ENCODE measurements around the gene UQCR10.

UQCR10 gene

GRCh38 chr22:29765905-29766631, 1.1 kb upstream of the UQCR10 start:
- no peak for DNase-seq

GRCh38 chr22:29766632-29767170, 468 bp upstream of the UQCR10 start, which contains the start of gene ZMAT5:
ZMAT5 (minus strand) TSS chr22:29767007; CDS start chr22:29748544, 18,463 bp downstream.
- peak; percentile 97 for DNase-seq

DNA sequence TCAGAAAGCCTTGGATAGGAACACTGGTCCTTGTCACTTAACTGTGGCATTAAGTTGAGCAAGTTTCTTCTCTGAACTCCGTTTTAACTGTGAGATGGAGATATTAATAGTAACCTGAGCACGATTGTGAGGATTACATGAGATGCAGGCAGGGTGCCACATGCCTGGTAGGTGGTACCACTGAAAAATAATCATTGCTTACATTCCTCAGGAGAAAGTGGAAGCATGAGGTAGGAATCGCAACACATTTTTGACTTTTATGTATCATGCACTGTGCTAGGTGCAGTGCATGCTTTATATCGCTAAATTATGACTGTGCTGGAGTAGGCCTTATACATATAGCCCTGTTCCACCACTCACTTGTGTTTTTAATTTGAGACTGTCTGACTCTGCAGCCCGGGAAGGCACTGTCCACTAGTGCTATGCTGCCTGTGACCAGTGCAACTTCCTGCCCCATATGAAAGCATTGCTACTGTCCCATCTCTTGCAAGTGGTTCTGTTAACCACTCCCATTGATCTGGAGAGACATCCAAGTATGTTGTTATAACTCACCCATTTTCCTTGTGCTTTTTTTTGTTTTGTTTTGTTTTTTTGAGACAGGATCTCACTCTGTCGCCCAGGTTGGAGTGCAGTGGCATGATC, 1.0 kb downstream of the UQCR10 start:
- DNase-seq = no peak

- DNase-seq = no peak
Observed at GRCh38 chr22:29769723-29770321, 2.7 kb downstream of the UQCR10 start.

DNA sequence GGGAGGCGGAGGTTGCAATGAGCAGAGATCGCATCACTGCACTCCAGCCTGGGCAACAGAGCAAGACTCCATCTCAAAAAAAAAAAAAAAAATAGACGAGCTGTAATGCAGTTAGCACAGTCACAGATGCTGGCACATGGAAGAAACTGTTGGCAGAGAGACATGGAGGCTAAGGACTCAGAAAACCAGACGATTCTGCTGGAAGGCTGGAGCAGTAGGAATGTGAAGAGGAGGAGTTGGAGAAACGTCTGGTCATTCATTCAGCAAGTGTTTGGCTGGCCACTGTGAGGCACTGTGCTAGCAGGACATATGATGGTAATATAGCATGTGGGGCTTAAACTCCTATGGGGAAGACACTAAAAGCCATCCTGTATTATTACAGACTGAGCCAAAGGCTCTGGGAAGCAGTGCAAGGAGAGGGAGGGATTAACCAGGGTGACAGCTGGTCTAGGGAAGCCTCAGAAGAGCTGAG, 5.0 kb downstream of the UQCR10 start:
- DNase-seq = no peak

DNA sequence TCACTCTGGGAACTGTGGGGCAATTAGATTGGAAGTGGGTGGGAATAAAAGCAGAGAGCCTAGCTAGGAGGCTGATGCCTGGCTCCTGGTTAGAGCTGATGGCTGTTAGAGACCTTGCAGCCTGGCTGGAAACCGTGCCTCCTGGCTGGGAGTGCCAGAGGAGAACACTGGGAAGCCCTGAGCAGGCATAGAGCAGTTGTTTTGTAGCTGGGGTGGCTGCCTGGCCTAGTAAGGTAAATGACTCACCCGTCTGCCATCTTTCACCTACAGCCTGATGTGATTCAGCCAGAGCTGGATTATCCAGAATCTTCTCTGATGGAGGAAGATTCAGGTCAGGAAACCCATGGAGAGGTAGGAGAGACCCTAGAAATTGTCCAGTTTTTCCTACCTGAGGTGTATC, 6.1 kb downstream of the UQCR10 start:
- no peak for DNase-seq

DNA sequence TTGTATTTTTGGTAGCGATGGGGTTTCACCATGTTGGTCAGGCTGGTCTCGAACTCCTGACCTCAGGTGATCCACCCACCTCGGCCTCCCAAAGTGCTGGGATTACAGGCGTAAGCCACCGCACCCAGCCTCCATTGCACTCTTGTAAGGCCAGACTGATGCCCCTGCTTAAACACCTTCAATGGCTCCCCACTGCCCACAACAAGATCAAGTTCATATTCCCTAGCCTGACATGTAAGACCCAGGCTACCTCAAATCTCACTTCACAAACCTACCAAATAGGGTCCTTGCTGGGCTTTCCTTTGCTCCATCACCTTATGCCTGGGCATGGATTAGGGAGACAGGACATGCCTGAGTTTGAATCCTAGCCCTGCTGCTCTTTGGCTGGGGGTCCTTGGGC, 13.1 kb downstream of the UQCR10 start:
- DNase-seq = no peak

- DNase-seq = no peak
Observed at GRCh38 chr22:29780748-29781676, 13.8 kb downstream of the UQCR10 start.

DNA sequence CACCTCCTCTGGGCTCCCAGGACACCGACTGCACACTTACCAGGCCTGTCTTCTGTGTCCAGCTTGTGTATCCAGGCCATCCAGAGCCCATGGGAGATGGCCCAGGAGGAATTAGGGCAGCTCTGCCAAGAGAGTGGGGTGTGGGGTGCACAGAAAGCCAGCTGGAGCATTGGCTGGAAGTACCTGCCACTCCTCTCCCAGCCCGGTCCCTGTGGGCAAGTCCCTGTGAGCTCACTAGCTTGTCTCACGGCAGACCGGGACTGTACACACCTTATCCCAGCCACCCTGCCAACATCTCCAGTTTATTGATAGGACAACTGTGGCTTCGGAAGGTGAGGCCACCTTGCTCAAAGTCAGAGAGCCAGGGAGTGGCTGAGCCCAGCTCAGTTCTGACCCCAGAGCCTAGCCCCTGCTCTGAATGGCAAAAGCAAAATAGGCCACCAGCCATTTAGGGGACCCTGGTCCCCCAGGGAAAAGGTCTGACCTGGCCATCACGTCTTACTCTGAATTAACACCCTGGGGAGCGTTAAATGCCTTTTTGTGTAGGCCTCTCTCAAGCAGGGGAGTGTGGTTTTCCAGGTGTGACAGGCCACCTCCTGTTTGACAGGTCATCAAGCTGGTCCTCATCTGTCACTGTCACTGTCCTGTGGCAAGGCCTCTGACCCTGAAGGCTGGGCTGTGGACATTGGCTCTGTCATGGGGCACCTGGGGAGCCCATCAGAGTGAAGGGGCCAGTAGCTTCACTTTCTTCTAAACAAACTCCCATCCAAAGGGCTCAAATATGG, 15.1 kb downstream of the UQCR10 start:
- DNase-seq = no peak

DNA sequence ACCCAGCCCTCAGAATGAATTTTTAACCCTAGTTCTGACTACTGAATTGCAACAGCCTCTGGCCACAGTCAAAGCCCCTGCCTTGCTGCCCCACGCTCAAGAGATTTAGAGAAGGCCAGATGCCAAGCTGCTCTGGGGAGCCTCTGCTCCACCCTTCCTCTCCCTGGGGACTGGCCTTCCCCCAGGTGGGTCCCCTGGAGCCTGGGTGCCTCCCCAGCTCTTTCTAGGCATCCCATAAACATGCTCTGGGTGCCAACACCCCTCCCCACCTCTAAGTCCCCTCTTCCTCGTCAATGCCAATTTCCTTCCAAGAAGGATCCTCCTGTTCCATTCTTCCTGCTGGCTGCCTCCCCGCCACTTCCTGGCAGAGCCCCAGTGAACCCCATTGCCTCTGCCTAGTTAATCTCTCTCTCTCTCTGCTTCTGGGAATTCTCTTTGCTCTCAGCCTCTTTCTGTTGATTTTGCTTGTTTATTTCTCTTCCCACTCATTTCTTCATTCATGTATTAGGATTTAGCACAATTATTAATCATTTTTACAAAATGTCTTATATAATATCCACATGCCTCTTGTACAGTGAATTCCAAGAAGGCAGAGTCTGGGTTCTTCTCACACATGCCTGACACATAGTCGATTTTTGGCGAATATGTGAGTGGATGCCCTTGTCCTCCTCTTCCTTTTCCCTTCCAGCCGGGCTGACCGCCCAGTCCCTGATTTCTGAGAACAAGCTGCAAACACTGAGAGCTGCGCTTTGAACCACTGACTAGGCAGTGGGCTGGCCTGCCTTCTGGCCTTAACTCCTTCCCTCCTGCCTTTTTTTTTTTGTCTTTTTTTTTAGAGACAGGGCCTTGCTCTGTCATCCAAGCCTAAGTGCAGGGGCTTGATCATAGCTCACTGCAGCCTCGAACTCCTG, 17.5 kb downstream of the UQCR10 start:
- no peak for DNase-seq

DNA sequence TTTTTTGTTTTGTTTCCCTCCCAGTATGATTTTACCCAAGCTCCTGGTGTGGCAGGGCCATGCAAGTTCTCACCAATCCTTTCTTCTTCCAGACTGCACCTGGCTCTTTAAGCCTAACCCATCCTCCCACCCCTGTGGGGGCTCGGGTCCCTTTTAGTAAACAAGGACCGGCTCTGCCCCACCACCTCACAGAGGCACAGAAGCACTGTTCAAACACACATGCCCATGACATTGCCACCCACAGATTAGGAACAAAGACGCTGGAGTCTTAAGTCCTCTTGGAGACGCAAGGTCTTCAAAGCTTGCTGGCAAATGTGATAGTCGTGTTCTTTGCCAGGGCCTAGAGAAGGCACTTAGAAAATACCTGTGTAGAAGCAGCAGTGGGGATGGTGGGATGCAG, 18.9 kb downstream of the UQCR10 start:
- DNase-seq = no peak

DNA sequence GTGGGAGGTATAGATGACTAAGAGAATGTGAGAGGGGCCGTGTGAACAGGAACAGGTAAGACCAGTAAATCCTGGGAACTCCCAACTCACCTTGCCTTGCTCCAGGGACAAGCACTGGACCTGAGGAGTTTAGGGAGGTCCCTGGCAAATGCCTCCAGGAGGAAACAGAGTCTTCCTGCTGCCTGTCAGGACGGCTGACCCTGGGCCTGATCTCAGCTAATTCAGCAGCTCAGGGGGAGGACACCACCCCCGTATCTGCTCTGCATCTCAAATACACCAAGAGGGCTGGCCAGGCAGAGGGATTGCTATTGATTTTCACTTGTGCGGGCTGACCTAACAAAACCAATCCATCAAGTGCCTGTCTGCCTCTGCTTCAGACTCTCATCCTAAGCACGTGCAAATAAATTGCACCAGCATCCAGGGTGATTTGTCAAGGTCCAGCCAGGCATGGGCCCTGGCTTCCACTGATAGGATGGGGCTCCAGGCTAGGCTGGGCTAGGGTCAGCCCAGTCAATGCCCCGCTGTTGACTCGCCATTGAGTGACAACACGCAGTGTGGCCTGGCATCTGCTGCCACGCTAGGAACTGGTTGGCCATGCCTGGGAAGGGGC, 20.3 kb downstream of the UQCR10 start:
- DNase-seq = no peak

- DNase-seq = no peak
Observed at GRCh38 chr22:29788339-29789279, 21.4 kb downstream of the UQCR10 start.

GRCh38 chr22:29790061-29790460, 22.9 kb downstream of the UQCR10 start:
- DNase-seq = no peak

- DNase-seq = no peak
Observed at GRCh38 chr22:29793396-29793795, 26.2 kb downstream of the UQCR10 start.

DNA sequence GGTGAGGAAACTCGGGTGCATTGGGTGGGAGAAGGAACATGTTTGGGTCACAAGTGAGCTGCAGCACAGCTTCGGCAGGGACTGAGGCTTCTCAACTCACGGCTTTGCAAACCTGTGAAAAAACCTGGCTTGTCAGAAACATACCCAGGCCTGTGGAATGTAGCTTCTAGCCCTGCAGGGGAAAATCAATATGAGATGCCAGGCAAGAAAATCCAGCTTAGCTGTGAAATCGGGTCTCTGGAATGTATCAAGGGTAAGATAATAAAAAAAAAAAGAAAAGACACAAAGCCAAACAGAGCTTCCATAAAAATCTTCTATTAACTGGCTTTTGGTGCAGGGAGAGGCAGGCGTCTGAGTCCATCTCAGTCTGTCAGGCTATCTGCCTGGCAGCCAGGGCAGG, 28.5 kb downstream of the UQCR10 start:
- DNase-seq = no peak

DNA sequence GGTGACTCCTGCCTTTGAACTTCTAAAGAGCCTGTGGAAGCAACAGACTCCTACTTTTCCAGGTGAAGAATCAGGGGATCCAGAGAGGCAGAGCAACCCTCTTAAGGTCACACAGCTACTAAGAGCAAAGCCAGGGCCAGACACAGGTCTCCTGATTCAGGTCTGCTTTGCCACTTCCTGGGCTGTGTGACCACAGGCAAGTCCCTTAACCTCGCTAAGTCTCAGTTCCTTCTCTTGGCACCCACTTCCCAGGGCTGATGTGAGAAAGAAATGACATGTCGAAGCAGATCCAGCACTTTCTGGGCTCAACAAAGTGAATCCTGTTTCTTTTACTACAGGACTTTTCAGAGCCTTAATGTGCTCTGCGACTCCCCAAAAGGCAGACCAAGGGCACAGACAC, 30.2 kb downstream of the UQCR10 start:
- no peak for DNase-seq

- no peak for DNase-seq
Observed at GRCh38 chr22:29798318-29798717, 31.1 kb downstream of the UQCR10 start.

DNA sequence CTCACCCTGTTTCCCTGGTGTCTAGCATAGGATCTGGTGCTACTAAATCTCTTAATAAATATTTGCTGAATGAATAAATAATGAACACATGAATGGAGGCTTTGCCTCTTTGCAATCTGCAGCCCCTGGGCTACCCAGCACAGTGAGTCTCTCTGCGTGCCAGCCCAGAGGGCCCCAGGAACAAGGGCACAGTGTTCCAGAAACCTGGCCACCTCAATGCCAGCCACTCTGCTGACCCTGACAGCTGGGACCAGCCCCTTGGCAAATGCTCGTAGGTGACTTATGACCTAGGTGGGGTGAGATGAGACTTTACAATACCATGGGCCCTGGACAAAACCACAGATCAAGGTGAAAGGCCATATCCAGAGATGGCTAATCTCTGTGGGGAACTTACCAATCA, 31.6 kb downstream of the UQCR10 start:
- no peak for DNase-seq
